GM19395 (cell line): ENCODE data around the gene SOWAHB.

ENCODE experiments used
- ATAC-seq: cut with Tn5 transposase; IDR thresholded peaks from one replicate; pipeline ENCODE4 v1.9.1; 2021; ENCODE audit warnings: mild to moderate bottlenecking, moderate library complexity; ENCODE audit not compliant: unreplicated experiment

Gene SOWAHB

GRCh38 chr4:76854858-76855257 lies 43.1 kb downstream of the SOWAHB start:
- ATAC-seq = no peak

- ATAC-seq = no peak
Measured at GRCh38 chr4:76851375-76851774, 46.6 kb downstream of the SOWAHB start.

DNA sequence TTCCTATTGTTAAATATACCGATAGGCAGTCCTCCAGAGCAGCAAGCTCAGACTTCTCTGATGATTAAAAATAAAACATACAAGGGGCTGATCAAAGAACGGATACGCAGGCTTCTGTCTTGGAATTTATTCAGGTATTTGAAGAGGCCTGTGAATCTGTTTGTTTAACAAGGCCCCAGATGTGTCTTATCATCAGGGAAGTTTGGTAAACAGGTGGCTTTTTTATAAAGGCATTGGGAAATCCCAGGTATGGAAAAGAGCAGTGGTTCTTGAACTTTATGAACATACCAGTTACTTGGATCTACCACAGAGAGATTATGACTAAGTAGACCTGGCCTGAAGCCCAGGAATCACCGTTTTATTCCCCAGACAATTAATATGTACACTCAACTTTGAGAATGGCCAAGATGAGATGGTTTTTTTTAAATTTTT lies 47.9 kb downstream of the SOWAHB start:
- ATAC-seq = no peak
